GM19372 (cell line): ENCODE data around the gene WFIKKN2.

Source experiments
- ATAC-seq: cut with Tn5 transposase; IDR thresholded peaks from one replicate; pipeline ENCODE4 v1.9.1; 2021; ENCODE audit warnings: mild to moderate bottlenecking, low read depth, moderate library complexity; ENCODE audit not compliant: unreplicated experiment

The WFIKKN2 gene

GRCh38 chr17:50808413-50808812 is 27.0 kb upstream of the WFIKKN2 start:
- ATAC-seq, result no peak

GRCh38 chr17:50808888-50809287 is 26.5 kb upstream of the WFIKKN2 start:
- ATAC-seq, result no peak

GRCh38 chr17:50813583-50813982 is 21.8 kb upstream of the WFIKKN2 start:
- no peak for ATAC-seq

- ATAC-seq, result no peak
Observed at GRCh38 chr17:50815400-50815799, 20.0 kb upstream of the WFIKKN2 start.

GRCh38 chr17:50816271-50816670 is 19.1 kb upstream of the WFIKKN2 start:
- ATAC-seq, result no peak

- no peak for ATAC-seq
Observed at GRCh38 chr17:50816771-50817751, 18.3 kb upstream of the WFIKKN2 start.

- no peak for ATAC-seq
Observed at GRCh38 chr17:50817838-50818237, 17.5 kb upstream of the WFIKKN2 start.

GRCh38 chr17:50818261-50818660 is 17.1 kb upstream of the WFIKKN2 start:
- ATAC-seq, result no peak

GRCh38 chr17:50818921-50819657 is 16.3 kb upstream of the WFIKKN2 start:
- no peak for ATAC-seq

- no peak for ATAC-seq
Observed at GRCh38 chr17:50820651-50821050, 14.7 kb upstream of the WFIKKN2 start.

GRCh38 chr17:50822550-50822949 is 12.8 kb upstream of the WFIKKN2 start:
- no peak for ATAC-seq

- ATAC-seq, result no peak
Observed at GRCh38 chr17:50824429-50824828, 11.0 kb upstream of the WFIKKN2 start.

- no peak for ATAC-seq
Observed at GRCh38 chr17:50825188-50825587, 10.2 kb upstream of the WFIKKN2 start.

GRCh38 chr17:50828508-50829170 is 6.7 kb upstream of the WFIKKN2 start:
- no peak for ATAC-seq

- no peak for ATAC-seq
Observed at GRCh38 chr17:50829332-50829731, 6.1 kb upstream of the WFIKKN2 start.

- ATAC-seq, result no peak
Observed at GRCh38 chr17:50830352-50830751, 5.0 kb upstream of the WFIKKN2 start.

GRCh38 chr17:50830994-50831393 is 4.4 kb upstream of the WFIKKN2 start:
- ATAC-seq, result no peak

- ATAC-seq, result no peak
Observed at GRCh38 chr17:50831471-50831928, 3.9 kb upstream of the WFIKKN2 start.

- no peak for ATAC-seq
Observed at GRCh38 chr17:50832267-50832863, 3.0 kb upstream of the WFIKKN2 start.

GRCh38 chr17:50832864-50833381 is 2.5 kb upstream of the WFIKKN2 start:
- ATAC-seq, result no peak
